Endothelial cell of umbilical vein (primary cell): Measurements from ENCODE around the gene DNAJC11. TPM values are rescaled to one million over a fixed set of nuclear protein-coding genes. Genes with fewer than 3 reads are reported as not detected.

Source experiments
- BruUV-seq: library from RNA; stranded (reverse); fragments of 400-500 nt; replicated peaks from 2 replicates; lab custom pipeline; 2021; lab: Mats Ljungman, UMichigan
- CTCF ChIA-PET: fragments of 300-600, 350-600 bp; sonication (Branson Sonifier 250); formaldehyde crosslinking; loops from one replicate; lab custom pipeline; 2021; ENCODE audit warnings: antibody characterized with exemption, inconsistent platforms; lab: Charles Lee
- POLR2A ChIA-PET: fragments of 300-600, 350-600 bp; sonication (Branson Sonifier 250); formaldehyde crosslinking; loops from one replicate; lab custom pipeline; 2021; ENCODE audit warnings: antibody characterized with exemption, inconsistent platforms; lab: Charles Lee
- DNase-seq: peaks from one replicate; pipeline ENCODE4 v3.0.0-alpha.2; 2011; ENCODE audit warnings: low read depth, low spot score
- FAIRE-seq: peaks from 2 replicates; lab custom pipeline; 2011; peaks lifted over from hg19 to GRCh38; lab: Jason Lieb, UNC
- H2AFZ ChIP-seq: 2 replicates; pipeline ENCODE4 v1.6.0; 2012; ENCODE audit warnings: low read depth, low read length, control low read depth, inconsistent platforms
- H3K27ac ChIP-seq: 2 replicates; pipeline ENCODE4 v1.5.1; 2011; ENCODE audit warnings: low read depth, mild to moderate bottlenecking, control low read depth, low read length, moderate library complexity; ENCODE audit not compliant: insufficient read depth
- H3K27me3 ChIP-seq, 2 experiments: 2 replicates each; pipeline versions ENCODE4 v1.6.0 to v1.6.1; 2011; ENCODE audit warnings: low read length in 2 of 2, mixed read lengths in 1 of 2; ENCODE audit not compliant: control insufficient read depth in 2 of 2, insufficient read depth in 2 of 2
- H3K36me3 ChIP-seq, 2 experiments: 2 replicates in 1 of 2; 3 replicates in 1 of 2; pipeline ENCODE4 v1.5.1; 2011; ENCODE audit warnings: low read length in 2 of 2, mild to moderate bottlenecking in 1 of 2, moderate library complexity in 1 of 2; ENCODE audit not compliant: control insufficient read depth in 2 of 2, insufficient read depth in 2 of 2; ENCODE audit errors: extremely low read depth in 1 of 2
- H3K4me1 ChIP-seq: 3 replicates; pipeline ENCODE4 v1.5.1; 2011; ENCODE audit warnings: mild to moderate bottlenecking, low read length; ENCODE audit not compliant: control insufficient read depth, insufficient read depth; ENCODE audit errors: extremely low read depth
- H3K4me2 ChIP-seq: 2 replicates; pipeline ENCODE4 v1.6.1; 2011; ENCODE audit warnings: low read length, control low read depth, mixed read lengths; ENCODE audit not compliant: insufficient read depth
- H3K4me3 ChIP-seq, 3 experiments: fragments of 200-600 bp in 1 of 3; sonication (generic), shearing (Covaris generic) in 1 of 3; replicated peaks in 1 of 3; 2 replicates each; pipeline ENCODE4 v1.5.1; 2011 to 2016; ENCODE audit warnings: control low read depth in 3 of 3, low read length in 3 of 3, mild to moderate bottlenecking in 2 of 3, inconsistent platforms in 1 of 3, low read depth in 1 of 3, moderate library complexity in 1 of 3; ENCODE audit not compliant: insufficient read depth in 1 of 3
- H3K79me2 ChIP-seq: 2 replicates; pipeline ENCODE4 v1.6.0; 2012; ENCODE audit warnings: low read length, inconsistent platforms; ENCODE audit not compliant: control insufficient read depth, insufficient read depth
- H3K9ac ChIP-seq: replicated peaks from 2 replicates; pipeline ENCODE3; 2011; ENCODE audit warnings: low read length, control low read depth; ENCODE audit not compliant: insufficient read depth; ENCODE audit errors: extremely low read depth
- H3K9me1 ChIP-seq: replicated peaks from 3 replicates; pipeline ENCODE4 v1.6.0; 2011; ENCODE audit warnings: mild to moderate bottlenecking, low read length; ENCODE audit not compliant: control insufficient read depth, insufficient read depth; ENCODE audit errors: extremely low read depth
- H3K9me3 ChIP-seq: replicated peaks from 2 replicates; pipeline ENCODE4 v1.5.1; 2012; ENCODE audit warnings: low read length, inconsistent platforms; ENCODE audit not compliant: control insufficient read depth, insufficient read depth
- H4K20me1 ChIP-seq: replicated peaks from 2 replicates; pipeline ENCODE3; 2011; ENCODE audit warnings: mild to moderate bottlenecking, low read length; ENCODE audit not compliant: control insufficient read depth, insufficient read depth; ENCODE audit errors: extremely low read depth
- CTCF ChIP-seq, 2 donors: IDR thresholded peaks; 1 replicate in 1 of 2; 2 replicates in 1 of 2; pipeline ENCODE4 v1.5.1; 2011; ENCODE audit warnings: low read length in 2 of 2, mild to moderate bottlenecking in 2 of 2, moderate library complexity in 2 of 2, control low read depth in 1 of 2, inconsistent platforms in 1 of 2, low read depth in 1 of 2; ENCODE audit not compliant: insufficient read depth in 1 of 2; ENCODE audit errors: extremely low read depth in 1 of 2
- EZH2 ChIP-seq: IDR thresholded peaks from 2 replicates; pipeline ENCODE4 v1.6.1; 2012; ENCODE audit warnings: borderline replicate concordance, low read depth, mild to moderate bottlenecking, moderate library complexity, low read length, inconsistent platforms; ENCODE audit not compliant: severe bottlenecking
- FOS ChIP-seq: IDR thresholded peaks from 2 replicates; pipeline ENCODE4 v1.6.1; 2011; ENCODE audit warnings: mild to moderate bottlenecking, low read length, moderate library complexity, borderline replicate concordance; ENCODE audit not compliant: insufficient read depth
- GATA2 ChIP-seq: IDR thresholded peaks from 2 replicates; pipeline ENCODE4 v1.7.0; 2011; ENCODE audit warnings: low read depth, mild to moderate bottlenecking, moderate library complexity, mixed read lengths, low read length; ENCODE audit not compliant: insufficient read length, insufficient read depth
- JUN ChIP-seq: IDR thresholded peaks from 2 replicates; pipeline ENCODE4 v1.6.1; 2011; ENCODE audit warnings: borderline replicate concordance, low read depth; ENCODE audit not compliant: insufficient read length, insufficient read depth
- MAX ChIP-seq: IDR thresholded peaks from 2 replicates; pipeline ENCODE4 v1.6.1; 2011; ENCODE audit not compliant: insufficient read depth, insufficient read length
- MYC ChIP-seq: IDR thresholded peaks from one replicate; pipeline ENCODE4 v1.6.1; 2011; ENCODE audit warnings: mild to moderate bottlenecking, low read depth, low read length
- POLR2A ChIP-seq: IDR thresholded peaks from 2 replicates; pipeline ENCODE4 v1.6.1; 2012; ENCODE audit warnings: low read depth, mild to moderate bottlenecking, control low read depth, low read length
- POLR2AphosphoS5 ChIP-seq: IDR thresholded peaks from 2 replicates; pipeline ENCODE4 v1.6.1; 2012; ENCODE audit warnings: low read depth, mild to moderate bottlenecking, control low read depth, low read length, moderate library complexity; ENCODE audit not compliant: insufficient read depth
- dilution Hi-C: fragments of 300-500 bp; cut with MboI; formaldehyde crosslinking; loops from one replicate; pipeline ENCODE4 v1.15.0; 2019; ENCODE audit warnings: low sequenced_read_pairs; ENCODE audit not compliant: extremely low pct_ligation_motif_present
- intact Hi-C: fragments of 100-400 bp; cut with micrococcal nuclease; formaldehyde crosslinking; loops from one replicate; pipeline ENCODE4 v1.10.0; 2022
- polyA plus RNA-seq, 4 experiments: library from polyadenylated mRNA; depleted of rRNA in 3 of 4; stranded (reverse) in 3 of 4; unstranded in 1 of 4; fragments of >200 nt; gene quantifications; 2 replicates each; pipeline versions ENCODE4 v1.2.1 to v1.2.3, GENCODE V29; 2011 to 2012; ENCODE audit warnings: missing spikeins in 1 of 4
- total RNA-seq: library from RNA; stranded (reverse); gene quantifications from 2 replicates; pipeline ENCODE4 v1.2.3, GENCODE V29; 2021

Gene DNAJC11
- total and polyA plus RNA-seq, 2 donors (not counting 3 experiments of a cell fraction or from before 2014, with no cell fraction given), result 31.1 to 64.3 TPM

- Histone ChIP-seq H3K36me3 (no peaks in the 10 kb centered on the region), H3K4me1 (no peaks in the 10 kb centered on the region), H3K9ac (no peak overlapping the region), H3K27ac (no peak overlapping the region), H3K4me3 (no peak overlapping the region), H3K79me2 (no peaks in the 10 kb centered on the region), H3K9me1 (no peaks in the 10 kb centered on the region), H3K9me3 (no peaks in the 10 kb centered on the region), H3K4me2 (no peak overlapping the region), H3K27me3 (peaks cover 2% of the 10 kb centered on the region in 2 experiments), H2AFZ (no peak overlapping the region), H4K20me1 (no peaks in the 10 kb centered on the region)
- intact Hi-C loops, result no loop called here
- FAIRE-seq (no peak), DNase-seq (no peak)
- dilution Hi-C loops, result no loop called here
- CTCF ChIA-PET, result interaction anchor here (0.9 to 3.0 kb wide), 3 partner anchors 12 to 338 kb away, joined by 3 to 13 read pairs (median 11); no protein-coding TSS in a partner anchor
- POLR2A ChIA-PET, result no interaction called here
- BruUV-seq, result no TSS peak
- TF ChIP-seq MYC (no peak), CTCF (IDR thresholded peaks at IDR 0.05; ENCODE audit: extremely low read depth in 1 of 2, insufficient read depth in 1 of 2, low read depth in 1 of 2, low read length in 2 of 2) (no peak), FOS (no peak), POLR2AphosphoS5 (no peak), JUN (no peak), MAX (no peak), EZH2 (no peak), POLR2A (no peak), GATA2 (no peak)
Measured at GRCh38 chr1:6731905-6732304, 30.3 kb upstream of the DNAJC11 start.
